ENCODE measurements around the gene CALD1.

CALD1 gene

GRCh38 chr7:134900166-134900982, 120.9 kb downstream of the CALD1 start:
- DNase-seq, result no peak

- no peak for DNase-seq
Observed at GRCh38 chr7:134901389-134902020, 122.1 kb downstream of the CALD1 start.

GRCh38 chr7:134902058-134902457, 122.6 kb downstream of the CALD1 start:
- no peak for DNase-seq

GRCh38 chr7:134903073-134903790, 123.8 kb downstream of the CALD1 start:
- DNase-seq, result no peak

- DNase-seq, result no peak
Observed at GRCh38 chr7:134905375-134905774, 125.9 kb downstream of the CALD1 start.

GRCh38 chr7:134907000-134907399, 127.6 kb downstream of the CALD1 start:
- no peak for DNase-seq

- no peak for DNase-seq
Observed at GRCh38 chr7:134907639-134908038, 128.2 kb downstream of the CALD1 start.

GRCh38 chr7:134908289-134908688, 128.9 kb downstream of the CALD1 start:
- no peak for DNase-seq

GRCh38 chr7:134910214-134910890, 130.9 kb downstream of the CALD1 start:
- no peak for DNase-seq

- DNase-seq, result no peak
Observed at GRCh38 chr7:134910968-134911367, 131.5 kb downstream of the CALD1 start.

GRCh38 chr7:134916171-134916883, 136.9 kb downstream of the CALD1 start:
- DNase-seq, result no peak

- DNase-seq, result no peak
Observed at GRCh38 chr7:134919240-134919641, 139.8 kb downstream of the CALD1 start.

GRCh38 chr7:134920026-134920753, 140.8 kb downstream of the CALD1 start:
- DNase-seq, result no peak

GRCh38 chr7:134922720-134923704, 143.6 kb downstream of the CALD1 start:
- DNase-seq, result no peak

GRCh38 chr7:134925766-134926165, 146.3 kb downstream of the CALD1 start:
- no peak for DNase-seq

GRCh38 chr7:134926396-134926795, 147.0 kb downstream of the CALD1 start:
- no peak for DNase-seq

GRCh38 chr7:134927076-134927475, 147.6 kb downstream of the CALD1 start:
- DNase-seq, result no peak

GRCh38 chr7:134927723-134928122, 148.3 kb downstream of the CALD1 start:
- DNase-seq, result no peak

- DNase-seq, result no peak
Observed at GRCh38 chr7:134928554-134928953, 149.1 kb downstream of the CALD1 start.

- no peak for DNase-seq
Observed at GRCh38 chr7:134931487-134931886, 152.1 kb downstream of the CALD1 start.

All from 8988T (cell line).